DND-41 (cell line): ENCODE data around the gene TMEM219.
"Not testable (repeated sequence)": the region's sequence is repeated elsewhere in the genome, so short reads cannot be mapped to it uniquely, and the experiment has no call there.

Experiments
- ATAC-seq: fragments of 200-7000 bp; cut with Tn5 transposase; 3 replicates; pipeline ENCODE4 v1.9.1; 2021; ENCODE audit warnings: low read depth; ENCODE audit not compliant: insufficient read depth
- DNase-seq: peaks from one replicate; pipeline ENCODE4 v3.0.0-alpha.2; 2020
- H2AFZ ChIP-seq: 2 replicates; pipeline ENCODE4 v1.6.0; 2012; ENCODE audit warnings: low read depth, low read length
- H3K27ac ChIP-seq: 2 replicates; pipeline ENCODE4 v1.5.1; 2012; ENCODE audit warnings: low read length, inconsistent platforms
- H3K27me3 ChIP-seq: fragments of 200-600 bp; sonication (generic); 2 replicates; pipeline ENCODE4 v1.6.0; 2012; ENCODE audit warnings: low read length, mild to moderate bottlenecking, inconsistent platforms; ENCODE audit not compliant: insufficient read depth, poor library complexity
- H3K36me3 ChIP-seq: 2 replicates; pipeline ENCODE4 v1.5.1; 2012; ENCODE audit warnings: low read length, inconsistent platforms; ENCODE audit not compliant: insufficient read depth
- H3K4me1 ChIP-seq: 2 replicates; pipeline ENCODE4 v1.5.1; 2012; ENCODE audit warnings: mild to moderate bottlenecking, low read length; ENCODE audit not compliant: insufficient read depth
- H3K4me2 ChIP-seq: 2 replicates; pipeline ENCODE4 v1.6.0; 2012; ENCODE audit warnings: mild to moderate bottlenecking, moderate library complexity, low read length, inconsistent platforms; ENCODE audit not compliant: insufficient read depth
- H3K4me3 ChIP-seq, 2 experiments: fragments of 200-600 bp in 1 of 2; shearing (Covaris generic) in 1 of 2; 2 replicates each; pipeline ENCODE4 v1.5.1; 2012 to 2016; ENCODE audit warnings: inconsistent platforms in 2 of 2, low read length in 2 of 2, mild to moderate bottlenecking in 2 of 2, low read depth in 1 of 2, moderate library complexity in 1 of 2
- H3K79me2 ChIP-seq: 2 replicates; pipeline ENCODE4 v1.6.0; 2012; ENCODE audit warnings: low read length, inconsistent platforms; ENCODE audit not compliant: insufficient read depth
- H3K9ac ChIP-seq: 2 replicates; pipeline ENCODE4 v1.6.0; 2012; ENCODE audit warnings: low read depth, mild to moderate bottlenecking, inconsistent platforms, low read length, moderate library complexity
- H3K9me3 ChIP-seq: 2 replicates; pipeline ENCODE4 v1.5.1; 2012; ENCODE audit warnings: low read length, moderate library complexity, mild to moderate bottlenecking, inconsistent platforms; ENCODE audit not compliant: insufficient read depth, severe bottlenecking
- H4K20me1 ChIP-seq: 2 replicates; pipeline ENCODE4 v1.6.0; 2012; ENCODE audit warnings: low read length; ENCODE audit not compliant: insufficient read depth
- EZH2 ChIP-seq: IDR thresholded peaks from 3 replicates; pipeline ENCODE4 v1.6.1; 2012; ENCODE audit warnings: borderline replicate concordance, low read depth, mild to moderate bottlenecking, moderate library complexity, low read length, inconsistent platforms; ENCODE audit not compliant: severe bottlenecking
- TF ChIP-seq, protein P1 (sequence below): IDR thresholded peaks from 2 replicates; pipeline ENCODE4 v1.5.1; 2012; ENCODE audit warnings: borderline replicate concordance, low read length, moderate library complexity, mild to moderate bottlenecking; ENCODE audit not compliant: poor library complexity, severe bottlenecking; ENCODE audit errors: extremely low read depth

Gene TMEM219

DNA sequence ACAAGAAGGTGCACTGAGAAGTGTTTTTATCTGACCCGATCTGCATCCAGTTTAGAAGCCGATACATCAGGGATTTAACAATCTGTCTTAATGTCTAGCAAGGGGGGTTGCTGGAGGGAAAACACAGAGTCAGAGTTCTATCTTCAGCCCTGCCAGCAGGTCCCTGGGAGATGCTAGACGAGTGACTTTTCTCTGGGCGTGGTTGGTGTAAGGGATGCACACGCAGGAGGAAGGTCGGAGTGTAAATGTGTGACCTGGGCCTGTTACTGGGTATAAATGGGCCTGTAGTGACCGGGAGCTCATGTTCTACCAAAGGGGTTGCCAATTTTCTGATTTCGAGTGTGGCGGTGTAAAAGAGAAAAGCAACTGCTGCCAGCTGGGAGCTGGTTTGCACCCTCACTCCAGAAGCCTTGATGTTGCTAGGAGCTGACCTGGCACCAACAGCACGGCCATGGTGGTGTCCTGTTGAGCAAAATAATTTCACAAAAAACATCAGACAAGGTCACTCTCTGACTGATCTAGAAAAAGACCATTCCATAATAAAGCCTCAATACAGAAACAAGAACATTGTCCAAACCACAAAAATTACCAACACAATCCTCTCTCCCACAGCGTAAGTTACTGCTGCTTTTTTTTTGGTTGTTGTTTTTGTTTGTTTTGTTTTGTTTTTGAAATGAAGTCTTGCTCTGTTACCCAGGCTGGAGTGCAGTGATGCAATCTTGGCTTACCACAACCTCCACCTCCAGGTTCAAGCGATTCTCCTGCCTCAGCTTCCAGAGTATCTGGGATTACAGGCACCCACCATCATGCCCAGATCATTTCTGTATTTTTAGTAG is 34.6 kb upstream of the TMEM219 start:
- Histone ChIP-seq H3K4me1 (peaks cover 33% of the 10 kb centered on the region), H4K20me1 (peaks cover 9% of the 10 kb centered on the region), H3K9me3 (no peaks in the 10 kb centered on the region), H3K79me2 (peaks cover 35% of the 10 kb centered on the region), H3K9ac (peak overlapping the region; percentile 89), H3K27ac (peak overlapping the region; percentile 94; the same call in 1 of the 2 replicates), H2AFZ (no peak overlapping the region), H3K27me3 (no peaks in the 10 kb centered on the region), H3K4me3 (peak overlapping the region in 1 of 2 experiments; percentile 100; a peak in 2 of 4 replicates), H3K36me3 (peaks cover 9% of the 10 kb centered on the region), H3K4me2 (peak overlapping the region; percentile 99)
- ATAC-seq (no peak), DNase-seq (no peak)
- TF ChIP-seq, protein P1, sequence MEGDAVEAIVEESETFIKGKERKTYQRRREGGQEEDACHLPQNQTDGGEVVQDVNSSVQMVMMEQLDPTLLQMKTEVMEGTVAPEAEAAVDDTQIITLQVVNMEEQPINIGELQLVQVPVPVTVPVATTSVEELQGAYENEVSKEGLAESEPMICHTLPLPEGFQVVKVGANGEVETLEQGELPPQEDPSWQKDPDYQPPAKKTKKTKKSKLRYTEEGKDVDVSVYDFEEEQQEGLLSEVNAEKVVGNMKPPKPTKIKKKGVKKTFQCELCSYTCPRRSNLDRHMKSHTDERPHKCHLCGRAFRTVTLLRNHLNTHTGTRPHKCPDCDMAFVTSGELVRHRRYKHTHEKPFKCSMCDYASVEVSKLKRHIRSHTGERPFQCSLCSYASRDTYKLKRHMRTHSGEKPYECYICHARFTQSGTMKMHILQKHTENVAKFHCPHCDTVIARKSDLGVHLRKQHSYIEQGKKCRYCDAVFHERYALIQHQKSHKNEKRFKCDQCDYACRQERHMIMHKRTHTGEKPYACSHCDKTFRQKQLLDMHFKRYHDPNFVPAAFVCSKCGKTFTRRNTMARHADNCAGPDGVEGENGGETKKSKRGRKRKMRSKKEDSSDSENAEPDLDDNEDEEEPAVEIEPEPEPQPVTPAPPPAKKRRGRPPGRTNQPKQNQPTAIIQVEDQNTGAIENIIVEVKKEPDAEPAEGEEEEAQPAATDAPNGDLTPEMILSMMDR: no peak
- no peak for TF ChIP-seq EZH2

DNA sequence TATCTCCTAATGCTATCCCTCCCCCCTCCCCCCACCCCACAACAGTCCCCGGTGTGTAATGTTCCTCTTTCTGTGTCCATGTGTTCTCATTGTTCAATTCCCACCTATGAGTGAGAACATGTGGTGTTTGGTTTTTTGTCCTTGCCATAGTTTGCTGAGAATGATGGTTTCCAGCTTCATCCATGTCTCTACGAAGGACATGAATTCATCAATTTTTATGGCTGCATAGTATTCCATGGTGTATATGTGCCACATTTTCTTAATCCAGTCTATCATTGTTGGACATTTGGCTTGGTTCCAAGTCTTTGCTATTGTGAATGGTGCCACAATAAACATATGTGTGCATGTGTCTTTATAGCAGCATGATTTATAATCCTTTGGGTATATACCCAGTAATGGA is 30.1 kb upstream of the TMEM219 start:
- not testable (repeated sequence) for H3K9me3 ChIP-seq, H3K79me2 ChIP-seq, H3K27me3 ChIP-seq, H3K4me1 ChIP-seq, DNase-seq, H2AFZ ChIP-seq, ATAC-seq, H4K20me1 ChIP-seq, H3K9ac ChIP-seq, H3K27ac ChIP-seq, H3K4me3 ChIP-seq, H3K4me2 ChIP-seq, H3K36me3 ChIP-seq

DNA sequence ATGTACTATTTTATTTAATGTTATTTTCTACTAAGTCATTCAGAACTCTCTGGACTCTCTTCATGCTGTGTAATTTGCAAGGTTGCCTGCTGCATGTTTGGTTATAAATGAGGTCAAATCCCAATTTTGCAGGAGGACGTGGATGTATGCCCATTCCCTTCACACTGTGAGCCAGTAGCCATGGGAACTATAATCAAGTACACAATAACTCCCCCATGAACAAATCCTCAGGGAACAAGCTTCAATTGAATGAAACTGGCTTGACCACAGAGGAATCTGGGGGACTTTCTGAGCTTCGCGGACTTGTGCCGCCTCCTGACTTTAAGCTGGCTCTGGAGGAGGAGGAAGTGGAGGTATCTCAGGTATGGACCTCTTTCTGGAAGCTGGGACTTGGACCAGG is 21.2 kb upstream of the TMEM219 start:
- Histone ChIP-seq H2AFZ (no peak overlapping the region), H3K27ac (no peak overlapping the region), H3K9ac (no peak overlapping the region), H3K9me3 (no peaks in the 10 kb centered on the region), H3K4me3 (no peak overlapping the region), H3K27me3 (no peaks in the 10 kb centered on the region), H3K79me2 (no peaks in the 10 kb centered on the region), H3K36me3 (no peaks in the 10 kb centered on the region), H3K4me1 (no peaks in the 10 kb centered on the region), H4K20me1 (no peaks in the 10 kb centered on the region), H3K4me2 (no peak overlapping the region)
- TF ChIP-seq, protein P1: no peak
- TF ChIP-seq EZH2: no peak
- ATAC-seq (no peak), DNase-seq (no peak)

DNA sequence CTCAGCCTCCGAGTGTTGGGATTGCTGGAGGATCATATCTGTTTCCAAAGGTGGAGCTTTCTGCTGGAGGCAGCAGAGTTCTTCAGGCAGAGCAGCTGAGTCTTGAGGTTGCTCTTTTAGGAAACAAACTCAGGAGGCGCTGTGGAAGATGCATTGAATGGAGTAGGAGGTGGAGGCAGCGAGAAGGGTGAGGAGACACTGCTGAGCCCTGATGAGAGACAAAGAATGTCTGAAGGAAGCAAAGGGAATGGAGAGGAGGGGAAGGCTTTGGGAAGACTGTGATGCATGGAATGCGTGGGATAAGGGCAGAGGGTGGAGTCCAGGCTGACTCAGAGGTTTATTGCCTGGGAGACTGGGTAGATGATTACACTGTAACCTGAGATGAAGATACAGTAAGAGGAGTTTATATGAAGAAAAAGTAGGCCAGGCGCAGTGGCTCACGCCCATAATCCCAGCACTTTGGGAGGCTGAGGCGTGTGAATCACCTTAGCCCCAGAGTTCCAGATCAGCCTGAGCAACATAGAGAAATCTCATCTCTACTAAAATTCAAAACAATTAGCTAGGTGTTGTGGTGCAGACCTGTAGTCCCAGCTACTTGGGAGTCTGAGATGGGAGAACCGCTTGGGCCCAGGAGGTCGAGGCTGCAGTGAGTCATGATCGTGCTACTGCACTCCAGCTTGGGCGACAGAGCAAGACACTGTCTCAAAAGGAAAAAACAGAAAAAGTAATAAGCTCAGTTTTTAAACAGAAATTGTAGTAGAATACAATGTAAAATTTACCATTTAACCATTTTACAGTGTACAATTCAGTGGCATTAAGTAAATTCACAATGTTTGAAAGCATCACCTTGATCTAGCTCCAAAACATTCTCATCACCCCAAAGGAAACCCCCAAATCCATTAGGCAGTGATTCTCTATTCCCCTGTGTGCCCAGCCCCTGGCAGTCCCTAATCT is 17.8 kb upstream of the TMEM219 start:
- Histone ChIP-seq H3K9me3 (no peaks in the 10 kb centered on the region), H3K36me3 (no peaks in the 10 kb centered on the region), H3K9ac (no peak overlapping the region), H3K4me2 (no peak overlapping the region), H3K79me2 (no peaks in the 10 kb centered on the region), H4K20me1 (no peaks in the 10 kb centered on the region), H3K27me3 (no peaks in the 10 kb centered on the region), H3K4me1 (no peaks in the 10 kb centered on the region), H3K27ac (no peak overlapping the region), H3K4me3 (no peak overlapping the region), H2AFZ (no peak overlapping the region)
- DNase-seq (no peak), ATAC-seq (no peak)
- TF ChIP-seq, protein P1: peak; percentile 27
- no peak for TF ChIP-seq EZH2
